Measurements from ENCODE around the gene EFEMP2.

Gene EFEMP2

DNA sequence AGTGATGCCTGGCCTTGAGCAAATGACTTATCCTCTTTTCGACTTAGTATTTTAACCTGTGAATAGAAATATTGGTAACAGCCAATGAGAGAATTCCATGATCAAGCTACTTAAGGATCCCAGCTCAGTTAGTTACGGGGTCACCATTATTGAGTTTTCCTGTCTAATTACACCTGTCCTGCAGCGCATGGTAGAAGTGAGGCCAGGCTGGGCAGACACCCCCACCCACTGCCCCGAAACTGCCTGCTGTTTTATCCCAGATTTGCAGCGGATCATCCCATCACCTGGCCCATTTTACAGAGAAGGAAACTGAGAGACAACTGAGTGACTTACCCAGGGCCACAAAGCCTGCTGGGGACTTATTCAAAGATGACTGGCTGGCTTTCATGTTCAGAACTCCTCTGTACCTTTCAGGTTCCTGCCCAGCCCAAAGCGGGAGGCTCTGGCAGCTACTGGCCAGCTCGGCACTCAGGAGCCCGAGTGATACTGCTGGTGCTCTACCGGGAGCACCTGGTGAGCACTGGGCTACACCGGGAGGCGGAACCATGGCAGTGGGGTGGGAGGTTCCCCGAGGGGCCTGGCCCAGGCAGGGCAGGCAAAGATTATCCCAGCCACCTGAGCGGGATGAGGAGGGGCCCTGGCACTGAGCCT, 10.9 kb downstream of the EFEMP2 start:
- TF ChIP-seq, protein P1, sequence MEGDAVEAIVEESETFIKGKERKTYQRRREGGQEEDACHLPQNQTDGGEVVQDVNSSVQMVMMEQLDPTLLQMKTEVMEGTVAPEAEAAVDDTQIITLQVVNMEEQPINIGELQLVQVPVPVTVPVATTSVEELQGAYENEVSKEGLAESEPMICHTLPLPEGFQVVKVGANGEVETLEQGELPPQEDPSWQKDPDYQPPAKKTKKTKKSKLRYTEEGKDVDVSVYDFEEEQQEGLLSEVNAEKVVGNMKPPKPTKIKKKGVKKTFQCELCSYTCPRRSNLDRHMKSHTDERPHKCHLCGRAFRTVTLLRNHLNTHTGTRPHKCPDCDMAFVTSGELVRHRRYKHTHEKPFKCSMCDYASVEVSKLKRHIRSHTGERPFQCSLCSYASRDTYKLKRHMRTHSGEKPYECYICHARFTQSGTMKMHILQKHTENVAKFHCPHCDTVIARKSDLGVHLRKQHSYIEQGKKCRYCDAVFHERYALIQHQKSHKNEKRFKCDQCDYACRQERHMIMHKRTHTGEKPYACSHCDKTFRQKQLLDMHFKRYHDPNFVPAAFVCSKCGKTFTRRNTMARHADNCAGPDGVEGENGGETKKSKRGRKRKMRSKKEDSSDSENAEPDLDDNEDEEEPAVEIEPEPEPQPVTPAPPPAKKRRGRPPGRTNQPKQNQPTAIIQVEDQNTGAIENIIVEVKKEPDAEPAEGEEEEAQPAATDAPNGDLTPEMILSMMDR (conservative IDR thresholded peaks at IDR 0.05) = no peak
- H3K27ac ChIP-seq = peak overlapping the region; percentile 100

DNA sequence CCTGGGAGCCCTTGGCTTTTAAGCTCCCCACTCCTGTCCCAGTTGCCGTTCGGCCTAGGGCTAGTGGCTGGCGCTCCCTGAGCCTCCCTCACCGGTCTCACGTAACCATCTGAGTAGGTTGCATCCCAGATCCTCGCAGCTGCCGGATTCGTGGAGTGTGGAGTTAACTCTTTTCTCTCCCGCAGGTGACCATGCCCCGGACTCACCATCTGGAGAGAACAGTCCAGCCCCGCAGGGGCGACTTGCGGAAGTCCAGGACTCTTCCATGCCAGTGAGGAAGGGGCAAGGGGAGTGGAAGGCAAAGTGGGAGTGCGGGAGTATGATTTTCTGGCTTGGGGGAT, 11.5 kb downstream of the EFEMP2 start:
- TF ChIP-seq, protein P1 (conservative IDR thresholded peaks at IDR 0.05) = no peak
- H3K27ac ChIP-seq = peak overlapping the region; percentile 100

DNA sequence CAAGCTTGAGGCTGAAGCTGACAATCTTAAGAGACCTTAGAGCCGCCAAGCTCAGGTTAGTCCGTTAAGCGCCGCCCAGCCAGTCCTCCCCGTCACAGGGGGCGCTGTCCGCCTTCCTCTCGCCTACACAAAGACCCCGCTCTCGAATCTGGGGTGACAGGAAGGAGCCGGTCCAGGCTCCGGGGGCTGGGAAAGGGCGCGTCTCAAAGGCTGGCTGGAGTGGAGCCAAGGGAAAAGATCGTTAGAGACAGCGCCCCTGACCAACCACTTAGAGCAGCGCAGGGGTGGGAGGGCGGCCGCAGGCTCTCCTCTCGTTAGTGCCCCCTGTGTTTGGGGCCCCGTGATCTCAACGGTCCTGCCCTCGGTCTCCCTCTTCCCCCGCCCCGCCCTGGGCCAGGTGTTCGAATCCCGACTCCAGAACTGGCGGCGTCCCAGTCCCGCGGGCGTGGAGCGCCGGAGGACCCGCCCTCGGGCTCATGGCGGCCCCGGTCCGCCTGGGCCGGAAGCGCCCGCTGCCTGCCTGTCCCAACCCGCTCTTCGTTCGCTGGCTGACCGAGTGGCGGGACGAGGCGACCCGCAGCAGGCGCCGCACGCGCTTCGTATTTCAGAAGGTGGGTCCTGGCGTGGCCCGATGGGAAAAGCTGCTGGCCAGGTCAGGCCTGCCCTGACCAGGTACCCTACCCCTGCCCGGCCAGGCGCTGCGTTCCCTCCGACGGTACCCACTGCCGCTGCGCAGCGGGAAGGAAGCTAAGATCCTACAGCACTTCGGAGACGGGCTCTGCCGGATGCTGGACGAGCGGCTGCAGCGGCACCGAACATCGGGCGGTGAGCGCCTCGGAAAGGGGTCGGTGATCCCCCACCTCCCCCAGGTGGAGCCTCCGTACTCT, 12.1 kb downstream of the EFEMP2 start, which contains the start of gene MUS81:
MUS81 (plus strand) TSS at position 156 of the 887 bp plus-strand sequence; CDS start at position 477, 321 bp downstream.
- H3K27ac ChIP-seq = peak within 1 kb of the TSS; percentile 100
- TF ChIP-seq, protein P1 (conservative IDR thresholded peaks at IDR 0.05) = peak; percentile 100

DNA sequence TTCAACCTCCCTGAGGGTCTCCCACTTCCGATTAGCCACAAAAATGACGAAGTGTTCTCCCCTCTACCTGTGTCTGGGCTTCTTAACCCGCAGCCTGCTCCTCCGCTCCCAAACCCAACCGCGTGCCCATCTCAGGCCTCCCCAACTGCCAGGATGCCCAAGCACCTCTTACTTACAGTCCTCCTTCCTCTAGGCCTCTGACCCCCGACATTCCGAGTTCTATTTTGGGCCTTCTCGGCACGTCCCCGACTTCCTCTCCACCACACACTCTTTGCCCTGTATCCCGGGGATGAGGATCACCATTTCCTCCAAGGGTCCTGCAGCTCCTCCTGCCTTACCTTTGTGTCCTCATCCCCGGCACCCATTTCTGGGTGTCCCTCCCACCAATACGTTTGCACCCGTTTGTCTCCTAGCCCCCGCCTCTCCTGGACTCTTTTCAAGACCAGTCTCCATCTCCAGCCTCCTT, 12.8 kb downstream of the EFEMP2 start:
- H3K27ac ChIP-seq = peak overlapping the region; percentile 100
- TF ChIP-seq, protein P1 (conservative IDR thresholded peaks at IDR 0.05) = no peak

DNA sequence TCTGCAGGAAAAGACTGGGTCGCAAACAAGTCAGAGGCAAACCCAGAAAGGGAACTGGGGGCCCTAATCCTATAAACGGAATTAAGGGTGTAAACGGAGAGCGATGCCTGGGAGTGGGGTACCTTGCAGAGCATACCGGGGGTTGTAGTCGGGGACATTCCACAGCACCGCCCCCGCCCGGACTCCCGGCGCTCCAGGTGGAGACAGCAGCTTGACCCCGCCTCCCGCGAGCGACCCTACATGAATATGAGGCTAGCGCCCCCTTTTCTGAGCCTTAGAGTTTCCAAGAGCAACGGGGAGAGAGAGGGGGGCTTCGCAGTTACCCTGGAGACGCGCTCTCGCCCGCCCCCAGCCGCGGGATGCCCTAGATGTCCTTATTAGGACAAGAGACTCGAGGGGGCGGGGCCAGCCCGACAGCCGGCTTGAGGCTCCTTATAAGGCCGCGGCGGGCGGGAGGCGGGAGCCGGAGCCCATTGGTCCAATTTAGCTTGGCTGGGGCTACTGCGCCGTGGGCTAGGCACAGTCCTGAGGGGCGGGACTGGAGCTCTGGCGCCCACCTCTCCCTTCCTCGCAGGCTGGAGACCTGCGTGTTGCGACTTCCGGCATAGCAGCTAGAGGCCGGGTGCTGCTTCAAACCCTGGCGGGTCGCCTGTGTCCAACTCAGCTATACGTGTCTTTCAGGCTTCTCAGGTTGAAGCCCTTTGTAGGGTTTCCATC, 13.3 kb downstream of the EFEMP2 start:
- TF ChIP-seq, protein P1 (conservative IDR thresholded peaks at IDR 0.05) = no peak
- H3K27ac ChIP-seq = peak overlapping the region; percentile 100

DNA sequence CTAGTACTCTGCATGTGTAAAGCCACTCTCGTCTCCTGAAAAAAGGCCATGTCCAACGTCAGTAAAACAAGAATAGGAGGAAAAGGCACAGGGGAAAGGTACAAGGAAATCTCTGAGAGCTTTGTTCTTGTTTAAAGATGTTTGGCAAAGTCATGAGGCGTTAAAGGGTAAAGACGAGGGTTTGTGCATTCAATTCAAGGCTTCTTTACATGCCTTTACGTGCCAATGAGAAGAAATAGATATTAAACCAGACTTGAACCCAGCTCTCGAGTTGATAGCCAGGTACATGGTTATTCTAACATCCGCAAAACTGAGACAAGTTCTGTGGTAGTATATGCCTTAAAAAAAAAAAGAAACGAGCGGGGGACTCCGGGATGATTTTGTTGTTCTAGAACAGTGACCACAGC, 13.9 kb downstream of the EFEMP2 start:
- peak overlapping the region; percentile 100 for H3K27ac ChIP-seq
- TF ChIP-seq, protein P1 (conservative IDR thresholded peaks at IDR 0.05) = no peak
